IMR-90 (cell line): ENCODE measurements around the gene EPN2. TPM values are rescaled to one million over a fixed set of nuclear protein-coding genes. Genes with fewer than 3 reads are reported as not detected.
"Not testable (repeated sequence)": the region's sequence is repeated elsewhere in the genome, so short reads cannot be mapped to it uniquely, and the experiment has no call there.

Experiments used
- ATAC-seq: fragments of 200-7000 bp; cut with Tn5 transposase; 2 replicates; pipeline ENCODE4 v1.9.1; 2020; ENCODE audit warnings: low read depth, mild to moderate bottlenecking, moderate library complexity
- BruUV-seq: library from RNA; stranded (reverse); fragments of 400-500 nt; replicated peaks from 2 replicates; lab custom pipeline; 2021; lab: Mats Ljungman, UMichigan
- CTCF ChIA-PET: fragments of 300-600 bp; formaldehyde crosslinking; extraction: SDS; loops from one replicate; lab custom pipeline; 2021; ENCODE audit warnings: antibody characterized with exemption; lab: Yijun Ruan, JAX
- POLR2A ChIA-PET: fragments of 300-600 bp; sonication (Branson Sonifier 250); formaldehyde crosslinking; loops from one replicate; lab custom pipeline; 2022; ENCODE audit warnings: antibody characterized with exemption; ENCODE audit not compliant: unreplicated experiment; lab: Charles Lee
- DNase-seq: peaks from one replicate; pipeline ENCODE4 v3.0.0; 2013
- H2AFZ ChIP-seq: replicated peaks from 2 replicates; pipeline ENCODE3; 2013; ENCODE audit warnings: low read length, mild to moderate bottlenecking; ENCODE audit not compliant: poor library complexity
- H2AK5ac ChIP-seq: 2 replicates; pipeline ENCODE4 v1.6.1; 2013; ENCODE audit warnings: low read depth, low read length, inconsistent platforms
- H2AK9ac ChIP-seq: replicated peaks from 2 replicates; pipeline ENCODE3; 2013; ENCODE audit warnings: mild to moderate bottlenecking, low read depth, low read length, moderate library complexity; ENCODE audit not compliant: poor library complexity
- H2BK120ac ChIP-seq: 2 replicates; pipeline ENCODE4 v1.6.1; 2013; ENCODE audit warnings: low read depth, low read length, inconsistent platforms
- H2BK15ac ChIP-seq: 3 replicates; pipeline ENCODE4 v1.6.1; 2013; ENCODE audit warnings: low read depth, low read length, inconsistent platforms
- H2BK20ac ChIP-seq: 2 replicates; pipeline ENCODE4 v1.6.1; 2013; ENCODE audit warnings: low read depth, mild to moderate bottlenecking, inconsistent platforms, low read length, moderate library complexity
- H2BK5ac ChIP-seq: 2 replicates; pipeline ENCODE4 v1.6.1; 2013; ENCODE audit warnings: mild to moderate bottlenecking, low read depth, low read length, inconsistent platforms; ENCODE audit not compliant: poor library complexity, severe bottlenecking
- H3K14ac ChIP-seq: replicated peaks from 2 replicates; pipeline ENCODE4 v1.6.1; 2013; ENCODE audit warnings: low read depth, low read length, inconsistent platforms
- H3K18ac ChIP-seq: 2 replicates; pipeline ENCODE4 v1.6.1; 2013; ENCODE audit warnings: low read depth, low read length, control low read depth
- H3K23ac ChIP-seq: 2 replicates; pipeline ENCODE4 v1.6.1; 2013; ENCODE audit warnings: low read depth, low read length, inconsistent platforms
- H3K27ac ChIP-seq: 2 replicates; pipeline ENCODE4 v1.5.1; 2013; ENCODE audit warnings: mild to moderate bottlenecking, control low read depth, low read length; ENCODE audit not compliant: insufficient read depth
- H3K27me3 ChIP-seq: 2 replicates; pipeline ENCODE4 v1.6.1; 2013; ENCODE audit warnings: low read length; ENCODE audit not compliant: control insufficient read depth, insufficient read depth
- H3K36me3 ChIP-seq: 2 replicates; pipeline ENCODE4 v1.6.1; 2013; ENCODE audit warnings: low read length, mixed read lengths; ENCODE audit not compliant: control insufficient read depth, insufficient read depth
- H3K4ac ChIP-seq: 2 replicates; pipeline ENCODE4 v1.6.1; 2013; ENCODE audit warnings: low read depth, low read length, inconsistent platforms
- H3K4me1 ChIP-seq: 2 replicates; pipeline ENCODE4 v1.6.1; 2013; ENCODE audit warnings: low read length, mixed read lengths; ENCODE audit not compliant: control insufficient read depth, insufficient read depth
- H3K4me2 ChIP-seq: 2 replicates; pipeline ENCODE4 v1.6.1; 2013; ENCODE audit warnings: low read depth, mild to moderate bottlenecking, control low read depth, low read length, moderate library complexity
- H3K4me3 ChIP-seq: 2 replicates; pipeline ENCODE4 v1.5.1; 2013; ENCODE audit warnings: low read depth, mild to moderate bottlenecking, control low read depth, low read length, moderate library complexity; ENCODE audit not compliant: insufficient read depth
- H3K56ac ChIP-seq: 2 replicates; pipeline ENCODE4 v1.6.1; 2013; ENCODE audit warnings: low read length, inconsistent platforms; ENCODE audit not compliant: insufficient read depth; ENCODE audit errors: extremely low read depth
- H3K79me1 ChIP-seq, 2 experiments: 2 replicates each; pipeline ENCODE4 v1.6.1; 2013; ENCODE audit warnings: low read length in 2 of 2, inconsistent platforms in 1 of 2, low read depth in 1 of 2
- H3K9ac ChIP-seq: 2 replicates; pipeline ENCODE4 v1.6.1; 2013; ENCODE audit warnings: low read depth, low read length, control low read depth
- H3K9me1 ChIP-seq: 2 replicates; pipeline ENCODE4 v1.6.1; 2013; ENCODE audit warnings: low read length, inconsistent platforms; ENCODE audit not compliant: insufficient read depth
- H3K9me3 ChIP-seq: 2 replicates; pipeline ENCODE4 v1.6.1; 2013; ENCODE audit warnings: low read length; ENCODE audit not compliant: control insufficient read depth, insufficient read depth
- H4K20me1 ChIP-seq: 2 replicates; pipeline ENCODE4 v1.6.1; 2013; ENCODE audit warnings: low read length, inconsistent platforms; ENCODE audit not compliant: insufficient read depth
- H4K5ac ChIP-seq: 2 replicates; pipeline ENCODE4 v1.6.1; 2013; ENCODE audit warnings: mild to moderate bottlenecking, low read depth, low read length, control low read depth
- H4K8ac ChIP-seq, 2 experiments: 2 replicates each; pipeline ENCODE4 v1.6.1; 2013; ENCODE audit warnings: low read depth in 2 of 2, low read length in 2 of 2, control low read depth in 1 of 2, inconsistent platforms in 1 of 2
- H4K91ac ChIP-seq: 2 replicates; pipeline ENCODE4 v1.6.1; 2013; ENCODE audit warnings: low read depth, low read length, inconsistent platforms; ENCODE audit not compliant: insufficient read depth
- WGBS, 2 experiments: methylation state at CpG; one replicate each; pipeline versions ENCODE4 v1.1.5 to v1.1.7; 2013; ENCODE audit warnings: missing lambda C conversion rate in 2 of 2; ENCODE audit not compliant: insufficient read length in 1 of 2; ENCODE audit errors: extremely low coverage in 2 of 2; 5-methylcytosine and 5-hydroxymethylcytosine counted together
- dilution Hi-C: fragments of 300-500 bp; cut with HindIII; formaldehyde crosslinking; loops from one replicate; pipeline ENCODE4 v1.14.3; 2018; ENCODE audit warnings: low sequenced_read_pairs; ENCODE audit not compliant: unreplicated experiment
- in situ Hi-C: fragments of 300-500 bp; cut with MboI; formaldehyde crosslinking; loops from 3 replicates; pipeline ENCODE4 v1.14.3; 2019; ENCODE audit warnings: low sequenced_read_pairs, inconsistent platforms, mixed read lengths
- intact Hi-C: fragments of 100-400 bp; cut with micrococcal nuclease; formaldehyde crosslinking; loops from 2 replicates; pipeline ENCODE4 v1.10.0; 2022
- polyA plus RNA-seq, 3 experiments: library from polyadenylated mRNA; depleted of rRNA; stranded (reverse); fragments of >200 nt; gene quantifications; 2 replicates each; pipeline ENCODE4 v1.2.3, GENCODE V29; 2012; ENCODE audit warnings: low replicate concordance in 1 of 3
- total RNA-seq: library from RNA; depleted of rRNA; stranded (reverse); fragments of >200 nt; gene quantifications from 2 replicates; pipeline ENCODE4 v1.2.3, GENCODE V29; 2012

The EPN2 gene
- total and polyA plus RNA-seq, 2 of the 4 experiments (the other 2 are of a cell fraction), result 14.9 to 25.3 TPM

DNA sequence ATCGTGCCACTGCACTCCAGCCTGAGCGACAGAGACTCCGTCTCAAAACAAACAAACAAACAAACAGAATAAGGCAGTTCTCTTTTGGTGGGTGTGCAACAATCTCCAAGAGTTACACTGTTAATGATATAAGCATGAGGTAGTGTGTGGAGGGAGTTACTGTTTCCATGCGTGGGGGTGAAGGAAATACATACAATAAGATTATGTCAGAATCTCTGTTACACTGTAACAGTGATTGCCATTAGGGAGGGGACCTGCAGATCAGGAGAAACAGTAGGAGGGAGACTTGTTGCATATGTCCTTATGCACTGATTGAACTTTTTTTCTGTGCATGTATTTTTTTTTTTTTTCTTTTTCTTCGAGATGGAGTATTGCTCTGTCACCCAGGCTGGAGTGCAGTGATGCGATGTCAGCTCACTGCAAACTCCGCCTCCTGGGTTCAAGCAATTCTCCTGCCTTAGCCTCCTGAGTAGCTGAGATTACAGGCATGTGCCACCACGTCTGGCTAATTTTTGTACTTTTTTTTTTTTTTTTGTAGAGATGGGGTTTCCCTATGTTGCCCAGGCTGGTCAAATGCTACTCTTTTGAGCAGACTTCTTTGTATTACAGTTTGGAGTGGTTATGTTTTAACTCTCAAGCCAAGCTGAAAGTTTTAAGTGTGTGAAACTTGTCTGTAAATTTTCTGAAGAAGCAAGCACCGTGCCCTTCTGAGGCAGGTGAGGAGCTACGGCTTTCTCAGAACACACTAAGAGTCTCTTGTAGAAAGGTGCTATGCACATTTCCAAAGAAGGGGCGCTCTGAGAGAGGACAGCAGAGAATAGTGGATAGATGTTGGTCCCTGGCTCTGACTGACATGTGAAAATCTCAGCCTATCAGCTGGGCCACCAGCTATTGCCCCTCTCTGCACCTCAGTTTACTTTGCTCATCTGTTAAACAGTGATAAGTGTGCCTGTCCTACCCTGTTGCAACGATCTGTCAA lies 10.3 kb upstream of the EPN2 start:
- CTCF ChIA-PET, H4K5ac ChIP-seq, H3K18ac ChIP-seq, H3K9me3 ChIP-seq, H3K4ac ChIP-seq, H3K9ac ChIP-seq, H2BK120ac ChIP-seq, H2AFZ ChIP-seq, H3K4me1 ChIP-seq, ATAC-seq, H3K4me2 ChIP-seq, H3K56ac ChIP-seq, H2BK5ac ChIP-seq, H4K20me1 ChIP-seq, H2BK15ac ChIP-seq, H3K79me1 ChIP-seq, H4K8ac ChIP-seq, POLR2A ChIA-PET, H3K9me1 ChIP-seq, H3K27ac ChIP-seq, dilution Hi-C loops, H3K14ac ChIP-seq, H3K36me3 ChIP-seq, H2AK9ac ChIP-seq, BruUV-seq, H3K23ac ChIP-seq, H2BK20ac ChIP-seq, H2AK5ac ChIP-seq, H4K91ac ChIP-seq, DNase-seq, H3K4me3 ChIP-seq, H3K27me3 ChIP-seq, in situ Hi-C loops, intact Hi-C loops: not testable (repeated sequence)
- WGBS, 2 experiments, result no CpG with 5 or more reads among the region's 12 CpGs

DNA sequence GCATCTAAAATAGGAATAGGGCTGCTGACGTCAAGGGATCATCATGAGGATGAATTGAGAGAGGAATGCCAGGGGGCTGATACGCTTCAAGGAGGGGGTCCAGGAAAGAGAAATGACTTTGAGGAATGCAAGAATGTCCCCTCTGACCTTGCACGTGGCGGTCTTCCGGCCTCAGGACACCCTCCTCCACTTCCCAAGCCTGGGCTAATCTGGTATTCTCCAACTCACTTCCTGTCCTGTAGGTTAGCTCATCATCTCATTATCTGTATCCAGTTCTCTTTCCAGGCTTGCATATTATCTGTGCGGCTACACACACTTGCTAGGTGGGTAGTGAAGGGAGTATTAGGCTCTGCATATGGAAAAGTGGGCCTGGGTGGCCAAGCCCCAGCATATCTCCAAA lies 2.5 kb upstream of the EPN2 start:
- dilution Hi-C loops, H3K9me1 ChIP-seq, CTCF ChIA-PET, H2AK9ac ChIP-seq, H2BK120ac ChIP-seq, H3K23ac ChIP-seq, H2BK5ac ChIP-seq, H3K4ac ChIP-seq, ATAC-seq, H4K8ac ChIP-seq, H2AK5ac ChIP-seq, H3K56ac ChIP-seq, H4K91ac ChIP-seq, H3K9ac ChIP-seq, H2BK15ac ChIP-seq, H3K4me1 ChIP-seq, intact Hi-C loops, H3K14ac ChIP-seq, H3K4me2 ChIP-seq, H4K5ac ChIP-seq, H3K27ac ChIP-seq, H3K18ac ChIP-seq, H3K36me3 ChIP-seq, POLR2A ChIA-PET, H2BK20ac ChIP-seq, H2AFZ ChIP-seq, BruUV-seq, in situ Hi-C loops, H3K4me3 ChIP-seq, DNase-seq, H3K27me3 ChIP-seq, H4K20me1 ChIP-seq, H3K9me3 ChIP-seq: not testable (repeated sequence)
- H3K79me1 ChIP-seq, result peaks cover 7 to 23% of the 10 kb centered on the region in 2 experiments
- WGBS, 2 experiments, result no CpG with 5 or more reads among the region's 6 CpGs
